HCT116 (cell line): ENCODE results near the gene RANBP3L. TPM values are rescaled to one million over a fixed set of nuclear protein-coding genes. Genes with fewer than 3 reads are reported as not detected.

ENCODE experiments used
- ATAC-seq: fragments of 200-7000 bp; cut with Tn5 transposase; 2 replicates; pipeline ENCODE4 v1.9.1; 2020; ENCODE audit warnings: mild to moderate bottlenecking, moderate library complexity
- BruUV-seq: library from RNA; stranded (reverse); fragments of 400-500 nt; replicated peaks from 2 replicates; lab custom pipeline; 2021; lab: Mats Ljungman, UMichigan
- CTCF ChIA-PET: fragments of 300-600 bp; sonication (Branson Sonifier 250); formaldehyde crosslinking; loops from one replicate; lab custom pipeline; 2021; ENCODE audit warnings: antibody characterized with exemption; lab: Charles Lee
- POLR2A ChIA-PET: fragments of 300-600, 350-600 bp; sonication (Branson Sonifier 250); formaldehyde crosslinking; loops from one replicate; lab custom pipeline; 2021; ENCODE audit warnings: antibody characterized with exemption; lab: Charles Lee
- RAD21 ChIA-PET, 2 experiments: fragments of 300-600 bp; sonication (Branson Sonifier 250); formaldehyde crosslinking; loops; one replicate each; lab custom pipeline; 2023; ENCODE audit warnings: low total read pairs in 2 of 2; ENCODE audit not compliant: uncharacterized antibody in 2 of 2, unreplicated experiment in 2 of 2, low non-redundant PET in 1 of 2; lab: Charles Lee
- DNase-seq: peaks from one replicate; pipeline ENCODE4 v3.0.0-alpha.2; 2010; ENCODE audit warnings: low read depth, low spot score
- H2AFZ ChIP-seq: fragments of 200-600 bp; shearing (Covaris generic), sonication (generic); 2 replicates; pipeline ENCODE4 v1.6.1; 2017; ENCODE audit warnings: low read depth, mixed run types, mixed read lengths, antibody characterized with exemption, low read length; ENCODE audit not compliant: poor library complexity, severe bottlenecking
- H3K27ac ChIP-seq: 2 replicates; pipeline ENCODE4 v1.5.1; 2012; ENCODE audit warnings: low read depth, low read length
- H3K27me3 ChIP-seq: fragments of 200-600 bp; sonication (generic); 2 replicates; pipeline ENCODE4 v1.6.1; 2016; ENCODE audit warnings: mixed run types, low read length, mixed read lengths; ENCODE audit not compliant: insufficient read depth
- H3K36me3 ChIP-seq, 2 experiments: fragments of 200-500 bp in 1 of 2; fragments of 200-600 bp in 1 of 2; sonication (Bioruptor generic) in 1 of 2; sonication (generic) in 1 of 2; 2 replicates each; pipeline versions ENCODE4 v1.5.1 to v1.6.1; 2014 to 2016; ENCODE audit warnings: low read length in 2 of 2, inconsistent platforms in 1 of 2, mixed read lengths in 1 of 2, mixed run types in 1 of 2; ENCODE audit not compliant: insufficient read depth in 2 of 2, control insufficient read depth in 1 of 2
- H3K4me1 ChIP-seq, 2 experiments: fragments of 200-600 bp in 1 of 2; sonication (generic) in 1 of 2; 2 replicates each; pipeline versions ENCODE4 v1.5.1 to v1.6.1; 2012 to 2017; ENCODE audit warnings: low read length in 2 of 2, inconsistent platforms in 1 of 2, mild to moderate bottlenecking in 1 of 2, mixed read lengths in 1 of 2, mixed run types in 1 of 2, moderate library complexity in 1 of 2; ENCODE audit not compliant: insufficient read depth in 2 of 2, control insufficient read depth in 1 of 2
- H3K4me2 ChIP-seq: fragments of 200-600 bp; sonication (generic); 2 replicates; pipeline ENCODE4 v1.6.1; 2017; ENCODE audit warnings: mixed run types, low read length, mixed read lengths
- H3K4me3 ChIP-seq, 2 experiments: fragments of 200-600 bp in 1 of 2; sonication (generic) in 1 of 2; replicated peaks in 1 of 2; 2 replicates each; pipeline ENCODE4 v1.5.1; 2011 to 2016; ENCODE audit warnings: low read length in 2 of 2, control low read depth in 1 of 2, low read depth in 1 of 2, mild to moderate bottlenecking in 1 of 2, mixed read lengths in 1 of 2, mixed run types in 1 of 2
- H3K79me2 ChIP-seq: fragments of 200-600 bp; sonication (generic); 2 replicates; pipeline ENCODE4 v1.6.1; 2017; ENCODE audit warnings: mild to moderate bottlenecking, mixed run types, low read length, moderate library complexity, mixed read lengths; ENCODE audit not compliant: insufficient read depth
- H3K9ac ChIP-seq: fragments of 200-600 bp; sonication (generic); 2 replicates; pipeline ENCODE4 v1.6.1; 2016; ENCODE audit warnings: low read length, mixed read lengths
- H3K9me2 ChIP-seq: fragments of 200-600 bp; sonication (generic), shearing (Covaris generic); 2 replicates; pipeline ENCODE4 v1.6.1; 2017; ENCODE audit warnings: mixed run types, mild to moderate bottlenecking, moderate library complexity; ENCODE audit not compliant: insufficient read depth
- H3K9me3 ChIP-seq, 2 experiments: fragments of 200-500 bp in 1 of 2; fragments of 200-600 bp in 1 of 2; sonication (Bioruptor generic) in 1 of 2; sonication (generic) in 1 of 2; 2 replicates each; pipeline ENCODE4 v1.6.1; 2014 to 2017; ENCODE audit warnings: low read length in 2 of 2, mixed read lengths in 2 of 2, inconsistent platforms in 1 of 2, low read depth in 1 of 2, mild to moderate bottlenecking in 1 of 2, mixed run types in 1 of 2, moderate library complexity in 1 of 2; ENCODE audit not compliant: control insufficient read depth in 1 of 2, insufficient read depth in 1 of 2
- H4K20me1 ChIP-seq: fragments of 200-600 bp; sonication (generic), shearing (Covaris generic); 2 replicates; pipeline ENCODE4 v1.6.1; 2017; ENCODE audit warnings: mixed run types, mild to moderate bottlenecking, moderate library complexity; ENCODE audit not compliant: insufficient read depth
- CBX3 ChIP-seq: IDR thresholded peaks from 2 replicates; pipeline ENCODE4 v1.6.1; 2012; ENCODE audit warnings: low read depth
- CEBPB ChIP-seq: IDR thresholded peaks from 2 replicates; pipeline ENCODE4 v1.6.1; 2012; ENCODE audit warnings: low read depth
- EGR1 ChIP-seq: IDR thresholded peaks from 2 replicates; pipeline ENCODE4 v1.6.1; 2012; ENCODE audit warnings: low read depth
- ELF1 ChIP-seq: IDR thresholded peaks from 2 replicates; pipeline ENCODE4 v1.6.1; 2012; ENCODE audit warnings: low read depth, borderline replicate concordance
- EZH2 ChIP-seq: fragments of 200-600 bp; sonication (generic); IDR thresholded peaks from 2 replicates; pipeline ENCODE4 v1.6.1; 2017; ENCODE audit warnings: antibody characterized with exemption, mixed run types
- EZH2phosphoT487 ChIP-seq: fragments of 200-600 bp; IDR thresholded peaks from 2 replicates; pipeline ENCODE4 v1.6.1; 2018; ENCODE audit warnings: antibody characterized with exemption, borderline replicate concordance
- FOSL1 ChIP-seq: IDR thresholded peaks from 2 replicates; pipeline ENCODE4 v1.6.1; 2012; ENCODE audit warnings: low read depth
- JUND ChIP-seq: IDR thresholded peaks from 2 replicates; pipeline ENCODE4 v1.6.1; 2012
- POLR2A ChIP-seq: IDR thresholded peaks from 2 replicates; pipeline ENCODE4 v1.7.0; 2011; ENCODE audit warnings: borderline replicate concordance; ENCODE audit not compliant: insufficient read depth, insufficient read length; ENCODE audit errors: extremely low read depth
- POLR2AphosphoS5 ChIP-seq: IDR thresholded peaks from 2 replicates; pipeline ENCODE4 v1.6.1; 2011; ENCODE audit warnings: mild to moderate bottlenecking, low read depth, low read length, moderate library complexity
- SP1 ChIP-seq: IDR thresholded peaks from 2 replicates; pipeline ENCODE4 v1.6.1; 2012; ENCODE audit warnings: low read depth
- SRF ChIP-seq: IDR thresholded peaks from 2 replicates; pipeline ENCODE4 v1.6.1; 2012; ENCODE audit warnings: low read depth
- TCF7L2 ChIP-seq: IDR thresholded peaks from 2 replicates; pipeline ENCODE4 v1.7.0; 2011; ENCODE audit warnings: borderline replicate concordance, inconsistent platforms; ENCODE audit not compliant: insufficient read depth, insufficient read length; ENCODE audit errors: extremely low read depth
- YY1 ChIP-seq: IDR thresholded peaks from 2 replicates; pipeline ENCODE4 v1.6.1; 2011; ENCODE audit warnings: low read length, low read depth, moderate library complexity, mild to moderate bottlenecking; ENCODE audit not compliant: insufficient replicate concordance; ENCODE audit errors: extremely low read depth
- ZFX ChIP-seq: fragments of 450-650 bp; IDR thresholded peaks from 2 replicates; pipeline ENCODE4 v1.6.1; 2017
- intact Hi-C: fragments of 100-400 bp; cut with micrococcal nuclease; formaldehyde crosslinking; loops from 2 replicates; pipeline ENCODE4 v1.10.0; 2022
- total RNA-seq: library from RNA; stranded (reverse); gene quantifications from one replicate; pipeline ENCODE4 v1.2.1, GENCODE V29; 2021; ENCODE audit not compliant: unreplicated experiment
- TF ChIP-seq, protein P1 (sequence below): IDR thresholded peaks from 2 replicates; pipeline ENCODE4 v1.6.1; 2012
- TF ChIP-seq, protein P2 (sequence below): IDR thresholded peaks from 2 replicates; pipeline ENCODE4 v1.6.1; 2012
- TF ChIP-seq, protein P3 (sequence below): IDR thresholded peaks from 2 replicates; pipeline ENCODE4 v1.6.1; 2011; ENCODE audit warnings: mild to moderate bottlenecking, low read length, moderate library complexity; ENCODE audit not compliant: insufficient replicate concordance; ENCODE audit errors: extremely low read depth

The RANBP3L gene
- total RNA-seq, 1 experiment from 2014 or later: not detected

DNA sequence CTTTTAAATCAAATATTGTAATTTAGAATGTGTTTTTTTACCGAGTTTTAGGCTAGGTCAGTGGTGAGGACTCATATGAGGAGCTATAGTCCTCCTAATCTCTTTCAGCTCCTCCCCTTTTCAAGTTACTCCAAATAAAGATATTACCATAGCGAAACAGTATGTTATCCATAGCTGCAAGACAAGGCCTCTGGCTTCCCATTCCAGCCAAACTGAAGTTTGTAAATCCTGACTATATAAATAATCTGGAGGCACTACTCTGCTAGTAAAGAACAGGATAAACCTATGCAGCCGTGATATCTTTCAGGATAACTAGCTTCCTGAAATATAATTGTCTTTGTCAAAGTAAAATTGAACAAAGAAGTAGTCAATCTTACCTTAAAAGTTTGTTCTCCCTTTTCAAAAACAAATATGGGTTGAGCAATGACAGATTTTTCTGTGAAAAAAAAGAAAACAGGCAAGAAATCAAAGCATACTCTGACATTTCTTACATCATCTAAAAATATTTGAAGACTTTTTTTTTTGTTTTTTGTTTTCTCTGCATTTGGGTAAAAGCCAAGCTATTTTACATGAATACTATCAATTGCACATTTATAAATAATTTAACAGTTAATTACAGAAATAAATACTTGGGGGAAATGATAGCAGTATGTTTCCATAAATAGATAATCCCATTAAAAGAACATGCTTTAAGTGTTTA is 30.7 kb downstream of the RANBP3L start:
- no peak for DNase-seq

More for the DNA sequence above, 30.7 kb downstream of the RANBP3L start:
- Histone ChIP-seq H3K27ac (no peak overlapping the region), H4K20me1 (no peaks in the 10 kb centered on the region), H2AFZ (no peak overlapping the region), H3K79me2 (no peaks in the 10 kb centered on the region), H3K4me2 (no peak overlapping the region), H3K4me3 (no peak overlapping the region), H3K27me3 (no peaks in the 10 kb centered on the region), H3K9ac (no peak overlapping the region), H3K36me3 (no peaks in the 10 kb centered on the region), H3K4me1 (no peaks in the 10 kb centered on the region), H3K9me2 (no peaks in the 10 kb centered on the region), H3K9me3 (no peaks in the 10 kb centered on the region)
- intact Hi-C loops: no loop called here
- ChIA-PET POLR2A (interaction anchor here (1.1 kb wide), 1 partner anchor 29 kb away, joined by 3 read pairs; the partner anchor contains the start of gene NADK2), RAD21 (no interaction called here), CTCF (interaction anchor here (1.2 kb wide), 1 partner anchor 192 kb away, joined by 3 read pairs; no protein-coding TSS in a partner anchor)
- TF ChIP-seq SP1: no peak
- TF ChIP-seq ZFX: no peak
- no peak for TF ChIP-seq ELF1
- TF ChIP-seq, protein P1, sequence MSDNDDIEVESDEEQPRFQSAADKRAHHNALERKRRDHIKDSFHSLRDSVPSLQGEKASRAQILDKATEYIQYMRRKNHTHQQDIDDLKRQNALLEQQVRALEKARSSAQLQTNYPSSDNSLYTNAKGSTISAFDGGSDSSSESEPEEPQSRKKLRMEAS: no peak
- TF ChIP-seq CBX3: no peak
- TF ChIP-seq, protein P2, sequence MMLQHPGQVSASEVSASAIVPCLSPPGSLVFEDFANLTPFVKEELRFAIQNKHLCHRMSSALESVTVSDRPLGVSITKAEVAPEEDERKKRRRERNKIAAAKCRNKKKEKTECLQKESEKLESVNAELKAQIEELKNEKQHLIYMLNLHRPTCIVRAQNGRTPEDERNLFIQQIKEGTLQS: no peak
- TF ChIP-seq POLR2AphosphoS5: no peak
- TF ChIP-seq EZH2: no peak
- no peak for TF ChIP-seq YY1
- TF ChIP-seq TCF7L2: no peak
- no peak for TF ChIP-seq POLR2A
- TF ChIP-seq EGR1: no peak
- TF ChIP-seq EZH2phosphoT487: no peak
- TF ChIP-seq FOSL1: no peak
- no peak for TF ChIP-seq JUND
- TF ChIP-seq, protein P3, sequence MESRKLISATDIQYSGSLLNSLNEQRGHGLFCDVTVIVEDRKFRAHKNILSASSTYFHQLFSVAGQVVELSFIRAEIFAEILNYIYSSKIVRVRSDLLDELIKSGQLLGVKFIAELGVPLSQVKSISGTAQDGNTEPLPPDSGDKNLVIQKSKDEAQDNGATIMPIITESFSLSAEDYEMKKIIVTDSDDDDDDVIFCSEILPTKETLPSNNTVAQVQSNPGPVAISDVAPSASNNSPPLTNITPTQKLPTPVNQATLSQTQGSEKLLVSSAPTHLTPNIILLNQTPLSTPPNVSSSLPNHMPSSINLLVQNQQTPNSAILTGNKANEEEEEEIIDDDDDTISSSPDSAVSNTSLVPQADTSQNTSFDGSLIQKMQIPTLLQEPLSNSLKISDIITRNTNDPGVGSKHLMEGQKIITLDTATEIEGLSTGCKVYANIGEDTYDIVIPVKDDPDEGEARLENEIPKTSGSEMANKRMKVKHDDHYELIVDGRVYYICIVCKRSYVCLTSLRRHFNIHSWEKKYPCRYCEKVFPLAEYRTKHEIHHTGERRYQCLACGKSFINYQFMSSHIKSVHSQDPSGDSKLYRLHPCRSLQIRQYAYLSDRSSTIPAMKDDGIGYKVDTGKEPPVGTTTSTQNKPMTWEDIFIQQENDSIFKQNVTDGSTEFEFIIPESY: no peak
- TF ChIP-seq CEBPB: no peak
- TF ChIP-seq SRF: no peak
- no peak for ATAC-seq
- no TSS peak for BruUV-seq
